Measurements from ENCODE around the gene MYO9A.

MYO9A gene

GRCh38 chr15:71899674-71900073, 218.3 kb downstream of the MYO9A start:
- no peak for DNase-seq (ENCODE audit: low read depth)
- TF ChIP-seq MYC (IDR thresholded peaks at IDR 0.05; ENCODE audit: low read depth, low read length) (no peak), CTCF (IDR thresholded peaks at IDR 0.05; ENCODE audit: low read depth, low read length) (no peak)
- no peak overlapping the region for H3K4me3 ChIP-seq (ENCODE audit: low read depth, low read length)

DNA sequence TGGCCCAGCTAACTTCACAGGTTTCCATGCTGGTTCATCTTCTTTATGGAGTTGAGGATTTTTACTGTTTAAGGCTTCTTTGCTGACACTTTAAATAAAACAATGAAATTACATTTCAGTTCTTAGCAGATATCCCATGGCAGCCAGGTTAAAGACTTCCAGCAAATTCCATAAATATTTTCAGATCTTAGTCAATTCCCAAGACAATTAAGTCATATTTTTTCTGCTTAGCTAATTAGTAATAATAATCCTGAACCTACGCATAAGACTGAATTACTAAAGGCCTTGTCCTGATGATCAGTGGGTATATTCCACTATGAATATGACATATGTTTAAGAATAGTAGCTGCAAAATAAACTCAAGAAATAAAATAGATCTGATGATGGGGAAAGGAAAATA, 224.3 kb downstream of the MYO9A start:
- no peak for TF ChIP-seq POLR2A (IDR thresholded peaks at IDR 0.05; ENCODE audit: extremely low read depth, insufficient read length)
- no peak for TF ChIP-seq CTCF (IDR thresholded peaks at IDR 0.05; ENCODE audit: low read depth, low read length)
- TF ChIP-seq MYC (IDR thresholded peaks at IDR 0.05; ENCODE audit: low read depth, low read length): no peak
- TF ChIP-seq, protein P1, sequence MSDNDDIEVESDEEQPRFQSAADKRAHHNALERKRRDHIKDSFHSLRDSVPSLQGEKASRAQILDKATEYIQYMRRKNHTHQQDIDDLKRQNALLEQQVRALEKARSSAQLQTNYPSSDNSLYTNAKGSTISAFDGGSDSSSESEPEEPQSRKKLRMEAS (IDR thresholded peaks at IDR 0.05; ENCODE audit: low read depth, low read length): no peak
- DNase-seq (ENCODE audit: low read depth): no peak
- H3K4me3 ChIP-seq (ENCODE audit: low read depth, low read length): no peak overlapping the region

- H3K4me3 ChIP-seq (ENCODE audit: low read depth, low read length): no peak overlapping the region
- TF ChIP-seq MYC (IDR thresholded peaks at IDR 0.05; ENCODE audit: low read depth, low read length) (no peak), CTCF (IDR thresholded peaks at IDR 0.05; ENCODE audit: low read depth, low read length) (no peak), POLR2A (IDR thresholded peaks at IDR 0.05; ENCODE audit: extremely low read depth, insufficient read length) (no peak)
- TF ChIP-seq, protein P1 (IDR thresholded peaks at IDR 0.05; ENCODE audit: low read depth, low read length): no peak
- DNase-seq (ENCODE audit: low read depth): no peak
Observed at GRCh38 chr15:71892335-71892734, 225.6 kb downstream of the MYO9A start.

GRCh38 chr15:71891026-71891425, 226.9 kb downstream of the MYO9A start:
- no peak overlapping the region for H3K4me3 ChIP-seq (ENCODE audit: low read depth, low read length)
- peak; percentile 2 for DNase-seq (ENCODE audit: low read depth)
- TF ChIP-seq, protein P1 (IDR thresholded peaks at IDR 0.05; ENCODE audit: low read depth, low read length): no peak
- TF ChIP-seq MYC (IDR thresholded peaks at IDR 0.05; ENCODE audit: low read depth, low read length): no peak
- no peak for TF ChIP-seq POLR2A (IDR thresholded peaks at IDR 0.05; ENCODE audit: extremely low read depth, insufficient read length)
- TF ChIP-seq CTCF (IDR thresholded peaks at IDR 0.05; ENCODE audit: low read depth, low read length): no peak

GRCh38 chr15:71889947-71890346, 228.0 kb downstream of the MYO9A start:
- TF ChIP-seq, protein P1 (IDR thresholded peaks at IDR 0.05; ENCODE audit: low read depth, low read length): no peak
- TF ChIP-seq POLR2A (IDR thresholded peaks at IDR 0.05; ENCODE audit: extremely low read depth, insufficient read length) (no peak), MYC (IDR thresholded peaks at IDR 0.05; ENCODE audit: low read depth, low read length) (no peak), CTCF (IDR thresholded peaks at IDR 0.05; ENCODE audit: low read depth, low read length) (no peak)
- no peak overlapping the region for H3K4me3 ChIP-seq (ENCODE audit: low read depth, low read length)
- DNase-seq (ENCODE audit: low read depth): no peak

DNA sequence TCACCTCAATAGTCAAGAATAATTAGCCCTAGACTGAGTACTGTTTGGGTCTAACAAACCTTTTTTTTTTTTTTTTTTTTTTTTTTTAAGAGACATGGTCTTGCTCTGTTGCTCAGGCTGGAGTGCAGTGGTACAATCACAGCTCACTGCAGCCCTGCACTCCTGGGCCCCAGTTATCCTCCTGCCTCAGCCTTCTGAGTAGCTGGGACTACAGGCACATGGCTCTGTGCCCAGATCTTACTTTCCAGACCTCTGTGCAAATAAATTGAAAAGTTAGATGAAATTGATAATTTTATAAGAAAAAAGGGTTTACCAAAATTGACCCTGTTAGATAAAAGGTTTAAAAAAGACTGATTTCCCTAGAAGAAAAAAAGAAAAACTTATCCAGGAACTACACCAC, 228.6 kb downstream of the MYO9A start:
- DNase-seq (ENCODE audit: low read depth): no peak
- TF ChIP-seq CTCF (IDR thresholded peaks at IDR 0.05; ENCODE audit: low read depth, low read length) (no peak), POLR2A (IDR thresholded peaks at IDR 0.05; ENCODE audit: extremely low read depth, insufficient read length) (no peak), MYC (IDR thresholded peaks at IDR 0.05; ENCODE audit: low read depth, low read length) (no peak)
- TF ChIP-seq, protein P1 (IDR thresholded peaks at IDR 0.05; ENCODE audit: low read depth, low read length): no peak
- H3K4me3 ChIP-seq (ENCODE audit: low read depth, low read length): no peak overlapping the region
